Fibroblast of skin of scalp (primary cell): ENCODE results near the gene EXOC6B.
A peak's percentile ranks its signal among the peaks of the same experiment; 100 is the strongest.

Experiments used
- DNase-seq: peaks from one replicate; pipeline ENCODE4 v3.0.0-alpha.2; 2013

Gene EXOC6B

DNA sequence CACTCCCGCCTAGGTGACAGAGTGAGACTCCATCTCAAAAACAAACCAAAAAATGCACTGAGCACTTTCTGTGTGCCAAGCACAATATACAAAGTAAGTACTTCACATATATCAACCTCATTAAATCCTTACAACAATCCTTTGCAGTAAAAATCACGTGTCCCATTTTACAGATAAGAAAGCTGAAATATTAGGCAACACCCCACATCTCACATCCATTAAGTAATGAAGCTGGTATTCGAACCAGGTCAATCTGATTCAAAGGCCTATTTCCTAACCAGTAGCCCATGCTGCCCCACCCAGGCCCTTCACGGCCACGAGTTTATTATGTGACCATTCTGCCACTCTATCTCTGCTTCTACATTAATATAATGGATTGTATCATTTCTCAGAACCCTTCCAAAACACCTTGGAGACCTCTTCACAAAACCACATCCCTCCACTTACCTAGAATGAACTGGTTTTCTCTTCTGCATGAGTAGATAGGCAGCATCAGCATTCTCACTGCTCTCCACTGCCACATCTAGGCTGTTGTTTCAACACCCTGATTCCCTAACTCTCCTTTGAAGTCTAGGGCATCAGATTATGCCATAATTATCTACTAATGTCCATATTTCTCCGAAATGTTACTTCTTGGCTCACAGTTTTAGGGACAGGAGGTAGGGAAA, 3.1 kb upstream of the EXOC6B start:
- no peak for DNase-seq

- peak; percentile 45 for DNase-seq
These were observed 2.3 kb upstream of the EXOC6B start for GRCh38 chr2:72827966-72828646.

DNA sequence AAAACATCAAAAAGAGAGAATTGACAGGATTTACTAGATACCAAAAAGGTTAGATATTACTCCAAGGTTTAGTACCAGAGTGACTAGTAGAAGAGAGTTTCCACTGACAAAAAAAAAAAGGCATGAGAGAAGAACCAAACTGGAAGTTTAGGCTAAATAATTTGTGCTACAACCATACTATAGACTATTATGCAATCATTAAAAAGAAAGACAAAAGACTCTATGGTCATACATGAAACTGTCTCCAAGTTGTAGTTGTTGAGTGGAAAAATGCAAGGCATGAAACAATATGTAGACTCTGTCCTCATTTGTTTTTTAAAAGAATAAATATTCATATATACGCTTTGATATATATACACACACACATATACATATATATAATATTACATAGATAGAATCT, 1.7 kb upstream of the EXOC6B start:
- no peak for DNase-seq

DNA sequence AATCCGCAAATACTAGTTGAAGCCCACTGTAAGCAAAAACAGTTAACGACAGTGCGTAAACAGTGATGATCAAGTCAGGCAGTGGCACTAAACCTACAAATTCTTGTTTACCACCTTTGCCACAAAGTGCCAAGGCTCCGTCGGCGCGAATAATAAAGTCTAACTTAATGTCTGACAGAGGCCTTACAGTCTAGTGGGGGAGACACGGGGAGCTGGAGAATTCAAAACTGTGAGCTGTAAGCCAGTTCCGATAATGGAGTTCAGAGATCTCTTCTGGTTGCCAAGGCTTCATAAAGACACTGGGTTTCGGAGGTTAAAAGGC, 284 bp upstream of the EXOC6B start:
- no peak for DNase-seq

GRCh38 chr2:72824224-72824842, 1.5 kb downstream of the EXOC6B start:
- DNase-seq: peak; percentile 42

DNA sequence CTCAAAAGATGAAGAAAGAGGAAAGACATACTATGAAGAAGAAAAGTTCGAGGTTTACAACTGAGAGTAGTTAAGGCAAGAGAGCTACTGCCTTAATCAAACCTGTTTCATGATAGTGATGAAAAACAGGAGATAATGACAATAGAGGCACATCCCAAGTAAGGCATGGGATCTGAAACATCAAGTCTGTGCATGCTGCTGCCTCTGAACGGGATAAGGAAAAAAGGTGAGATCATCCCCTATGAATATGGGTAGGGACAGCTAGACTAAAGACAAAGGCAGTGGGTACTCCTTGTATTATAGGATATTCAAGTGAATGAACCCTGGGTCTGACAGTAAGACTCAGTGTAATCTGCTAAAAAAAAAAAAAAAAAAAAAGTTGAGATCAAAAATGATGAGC, 3.0 kb downstream of the EXOC6B start:
- DNase-seq: no peak

GRCh38 chr2:72821983-72822382, 3.9 kb downstream of the EXOC6B start:
- DNase-seq: no peak

DNA sequence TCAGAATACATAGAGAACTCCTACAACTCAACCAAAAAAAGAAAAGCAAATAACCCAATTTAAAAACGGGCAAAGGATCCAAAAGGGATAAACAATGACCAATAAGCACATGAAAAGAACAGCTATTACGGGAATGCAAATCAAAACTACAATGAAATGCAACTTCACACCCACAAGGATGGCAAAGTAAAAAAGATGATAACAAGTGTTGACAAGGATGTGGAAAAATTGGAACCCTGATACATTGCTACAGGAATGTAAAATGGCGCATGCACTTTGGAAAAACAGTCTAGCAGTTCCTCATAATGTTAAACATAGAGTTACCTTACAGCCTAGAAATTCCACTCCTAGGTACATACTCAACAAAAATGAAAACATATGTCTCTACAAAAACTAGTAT, 4.7 kb downstream of the EXOC6B start:
- DNase-seq: no peak

DNA sequence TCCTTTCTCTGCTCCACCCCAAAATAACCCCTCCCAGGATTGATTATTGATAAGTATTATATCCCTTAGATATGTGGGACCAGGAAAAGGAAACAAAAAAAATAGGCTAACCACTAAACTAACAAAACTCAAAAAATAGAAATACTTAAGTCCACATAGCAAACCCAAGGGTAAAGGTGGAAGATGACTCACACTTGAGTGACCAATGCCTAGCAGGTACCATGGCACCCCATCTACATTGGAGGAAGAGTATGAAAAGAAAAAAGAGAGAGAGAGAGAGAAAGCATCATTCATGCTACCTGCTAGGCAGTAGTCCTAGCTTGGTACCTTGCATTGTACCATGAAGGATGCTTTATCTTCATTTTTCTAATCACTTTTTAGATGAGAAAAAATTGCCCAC, 6.3 kb downstream of the EXOC6B start:
- DNase-seq: no peak

- peak; percentile 34 for DNase-seq
These were observed 10.1 kb downstream of the EXOC6B start for GRCh38 chr2:72815655-72816278.

DNA sequence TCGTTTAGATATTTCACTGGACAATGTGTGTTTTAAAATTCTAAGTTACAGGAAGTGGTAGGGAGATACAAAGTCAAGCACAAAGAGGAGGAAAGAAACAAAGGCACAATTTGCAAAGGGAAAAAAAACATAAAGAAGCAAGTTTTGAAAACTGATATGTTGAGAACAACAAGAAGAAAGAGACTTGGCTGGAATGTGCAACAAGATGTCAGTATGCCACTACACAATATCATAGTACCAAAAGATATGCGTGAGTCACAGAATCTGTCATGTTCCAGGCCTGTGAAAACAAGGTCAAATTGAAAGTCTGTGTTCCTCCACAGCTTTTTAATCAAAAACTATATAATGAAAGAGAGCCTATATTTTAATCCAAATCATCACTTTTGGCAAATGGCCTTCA, 12.0 kb downstream of the EXOC6B start:
- peak; percentile 39 for DNase-seq

GRCh38 chr2:72810165-72810564, 15.7 kb downstream of the EXOC6B start:
- DNase-seq: no peak

GRCh38 chr2:72809095-72809494, 16.7 kb downstream of the EXOC6B start:
- no peak for DNase-seq

GRCh38 chr2:72806280-72806945, 19.4 kb downstream of the EXOC6B start:
- peak; percentile 40 for DNase-seq

DNA sequence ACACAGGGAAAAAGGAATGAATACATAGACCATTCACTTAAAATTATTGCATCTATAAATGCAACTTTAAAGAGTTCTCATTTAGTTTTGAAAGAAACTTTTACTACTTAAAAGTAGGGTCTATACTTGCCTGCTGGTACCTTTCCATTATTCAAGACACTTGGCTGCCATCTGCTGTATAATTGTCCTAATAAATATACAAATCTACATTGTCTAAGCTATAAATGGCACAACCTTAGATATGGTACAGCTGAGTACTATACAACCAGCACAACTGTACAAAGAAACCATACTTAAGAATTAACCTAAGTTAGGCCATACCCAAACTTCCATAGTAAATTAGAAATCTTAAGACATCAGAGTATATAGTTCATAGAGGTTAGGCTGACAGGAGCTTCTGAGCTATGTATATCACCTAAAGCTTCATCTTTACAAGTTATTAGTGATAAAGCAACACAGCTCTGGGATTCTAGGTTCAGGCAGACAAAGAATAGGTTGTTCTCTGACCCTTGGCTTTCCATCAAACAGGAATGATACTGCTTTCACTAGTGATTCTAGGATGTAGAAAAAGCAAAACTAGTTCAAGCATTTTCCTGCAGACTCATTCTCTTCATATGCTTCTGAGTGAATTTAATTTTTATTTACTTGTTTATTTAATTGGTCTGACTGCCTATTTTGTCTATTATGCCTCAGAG, 22.1 kb downstream of the EXOC6B start:
- DNase-seq: no peak

- peak; percentile 38 for DNase-seq
These were observed 22.7 kb downstream of the EXOC6B start for GRCh38 chr2:72803151-72803550.

DNA sequence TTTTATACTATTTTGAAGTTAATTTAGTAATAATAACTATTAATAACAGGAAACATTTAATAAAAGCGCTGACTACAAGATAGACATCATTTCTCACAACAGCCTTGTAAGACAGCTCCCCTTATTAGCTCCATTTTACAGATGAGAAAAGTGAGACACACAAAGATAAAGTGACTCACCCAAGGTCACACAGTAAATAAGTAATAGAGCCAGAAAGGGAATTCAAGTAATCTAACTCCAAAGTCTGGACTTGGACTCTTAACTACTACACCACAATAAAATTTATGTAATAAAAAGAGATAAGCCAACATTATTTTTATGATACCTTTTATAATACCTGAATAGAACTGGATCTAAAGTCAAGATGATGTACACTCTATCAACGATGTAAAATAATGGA, 25.3 kb downstream of the EXOC6B start:
- no peak for DNase-seq

DNA sequence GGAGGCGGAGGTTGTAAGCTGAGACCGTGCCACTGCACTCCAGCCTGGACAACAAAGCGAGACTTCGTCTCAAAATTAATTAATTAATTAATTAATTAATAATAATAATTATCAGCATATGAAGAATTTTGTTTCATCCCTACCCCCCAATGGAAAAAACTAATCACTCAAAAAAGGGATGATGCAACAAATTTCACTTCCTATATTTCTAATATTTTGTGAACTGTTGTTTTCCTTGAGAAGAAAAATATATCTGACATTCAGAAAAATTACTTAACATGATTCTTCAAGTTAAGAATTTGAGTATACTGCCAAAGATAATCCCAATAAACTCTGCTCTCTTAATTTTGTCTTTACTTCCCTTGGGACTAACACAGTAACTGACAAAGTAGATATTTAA, 28.1 kb downstream of the EXOC6B start:
- DNase-seq: peak; percentile 12

GRCh38 chr2:72796766-72797165, 29.1 kb downstream of the EXOC6B start:
- no peak for DNase-seq

DNA sequence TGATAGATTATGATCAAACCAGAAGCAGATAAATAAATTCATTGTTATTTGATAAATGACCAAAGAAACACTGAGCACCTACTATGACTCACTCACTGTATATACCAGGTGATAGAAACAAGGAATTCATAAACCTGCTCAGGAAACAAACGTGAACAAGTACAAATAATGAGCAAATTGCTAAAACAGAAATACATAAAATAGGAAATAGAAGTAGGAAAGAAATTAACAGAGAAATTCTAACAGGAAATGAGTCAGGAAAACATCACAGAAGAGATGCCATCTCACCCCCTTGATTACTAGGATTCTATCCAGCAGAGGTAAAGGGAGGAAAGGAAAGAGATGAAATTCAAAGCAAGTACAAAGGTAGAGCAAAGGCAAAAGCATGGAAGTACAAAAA, 31.3 kb downstream of the EXOC6B start:
- DNase-seq: no peak

DNA sequence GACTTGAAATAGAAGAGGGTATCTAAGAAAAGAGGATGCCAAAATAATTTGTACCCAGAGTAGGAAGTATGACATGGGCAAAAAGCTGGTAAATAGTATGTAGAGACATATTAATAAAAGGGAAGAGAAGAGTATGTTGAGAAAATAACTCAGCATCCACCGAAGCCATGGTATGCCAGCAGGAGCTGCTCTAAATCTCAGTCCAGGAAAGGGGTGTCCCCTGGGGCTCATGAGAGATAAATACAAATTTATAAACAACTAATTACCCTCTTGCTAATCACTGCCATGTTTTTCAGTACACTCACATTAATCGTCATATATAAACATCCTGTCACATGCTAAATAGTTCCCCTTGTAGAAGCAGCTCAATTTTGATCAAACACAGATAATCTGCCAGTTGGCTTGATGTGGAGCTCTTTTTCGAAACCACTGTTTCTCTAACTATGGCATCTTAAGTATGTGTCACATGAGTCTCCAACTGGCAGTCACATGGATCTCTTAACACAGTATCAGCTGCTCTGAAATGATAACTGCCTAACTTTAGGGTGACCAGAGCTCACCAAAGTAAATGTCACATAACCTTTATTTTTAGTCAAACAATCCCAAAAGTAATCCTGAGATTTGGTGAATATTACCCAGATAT, 31.9 kb downstream of the EXOC6B start:
- DNase-seq: peak; percentile 27

GRCh38 chr2:72789241-72789640, 36.6 kb downstream of the EXOC6B start:
- no peak for DNase-seq
